GM21717 (cell line): ENCODE results near the gene CELF2.
A peak's percentile ranks its signal among the peaks of the same experiment; 100 is the strongest.
"Not testable (repeated sequence)": the region's sequence is repeated elsewhere in the genome, so short reads cannot be mapped to it uniquely, and the experiment has no call there.

Experiments
- ATAC-seq: cut with Tn5 transposase; IDR thresholded peaks from one replicate; pipeline ENCODE4 v1.9.1; 2021; ENCODE audit warnings: mild to moderate bottlenecking, moderate library complexity; ENCODE audit not compliant: unreplicated experiment

Gene CELF2

DNA sequence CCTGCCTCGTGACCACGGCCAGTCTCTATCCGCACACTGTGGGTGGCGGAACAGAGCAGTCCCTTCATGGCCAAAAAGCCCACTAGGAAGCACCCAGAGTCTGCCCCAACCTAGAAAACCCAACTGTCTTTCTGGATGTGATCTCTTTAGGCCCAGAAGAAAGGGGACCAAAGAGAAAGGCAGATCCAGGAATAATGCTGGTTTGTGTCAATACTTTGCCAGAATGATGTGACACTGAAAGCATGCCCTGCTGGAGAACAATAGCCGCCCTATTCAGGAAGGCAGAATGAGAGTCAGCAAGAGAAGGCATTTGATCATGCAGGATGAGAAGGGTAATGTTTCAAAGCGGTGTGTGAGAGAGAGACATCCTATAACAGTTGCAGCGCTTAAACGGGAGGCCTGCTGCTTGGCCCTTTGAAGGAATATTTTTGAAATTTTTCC is 319.1 kb downstream of the CELF2 start:
- ATAC-seq, result no peak

DNA sequence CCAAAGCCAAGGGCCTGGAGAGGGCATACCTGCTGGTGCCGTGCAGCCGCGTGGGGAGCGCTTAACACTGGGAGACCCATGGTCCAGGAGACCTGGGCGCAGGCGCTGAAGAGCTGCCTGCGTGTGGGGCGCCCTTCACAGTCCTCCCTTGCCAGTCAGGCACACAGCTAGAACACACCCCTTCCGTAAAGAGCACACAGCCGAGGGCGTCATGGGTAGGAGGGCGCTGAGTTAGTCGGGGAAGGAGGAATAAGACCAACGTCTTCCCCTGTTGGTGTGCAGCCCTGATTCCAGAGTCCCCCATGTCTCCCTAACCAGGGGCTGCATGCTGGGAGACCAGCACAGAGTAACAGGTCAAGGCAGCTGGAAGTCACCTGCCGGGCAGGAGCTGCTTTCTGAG is 319.8 kb downstream of the CELF2 start:
- no peak for ATAC-seq

DNA sequence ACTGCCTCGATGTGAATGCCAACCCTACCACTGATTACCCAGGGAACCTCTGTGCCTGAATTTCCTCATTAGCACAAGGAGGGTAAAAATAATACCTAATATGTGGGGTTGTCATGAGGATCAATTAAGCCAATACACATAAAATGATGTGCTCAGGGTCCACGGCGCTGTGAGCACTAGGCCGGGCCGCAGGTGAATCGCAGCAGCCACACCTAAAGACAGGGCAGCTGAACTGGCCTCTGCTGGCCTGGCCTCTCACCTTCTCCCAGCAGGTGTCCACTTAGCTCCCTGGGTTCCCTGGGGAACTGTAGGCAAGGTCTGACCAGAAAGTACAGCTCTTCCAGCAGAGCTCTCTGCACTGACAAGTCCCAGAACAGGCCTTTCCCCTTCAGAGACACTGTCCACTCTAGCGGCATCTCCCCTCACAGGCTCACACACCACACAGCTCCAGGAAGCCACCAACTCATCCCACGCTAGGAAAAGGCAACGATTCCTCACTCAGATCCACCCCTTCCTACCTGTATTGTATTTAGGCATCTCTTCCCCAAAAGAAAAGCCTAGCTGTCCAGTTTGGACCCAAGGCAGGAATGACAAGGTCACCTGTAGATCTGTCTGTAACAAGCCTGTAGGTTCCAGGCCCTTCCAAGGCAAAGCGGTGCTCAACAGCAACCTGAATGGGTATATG is 320.6 kb downstream of the CELF2 start:
- no peak for ATAC-seq

DNA sequence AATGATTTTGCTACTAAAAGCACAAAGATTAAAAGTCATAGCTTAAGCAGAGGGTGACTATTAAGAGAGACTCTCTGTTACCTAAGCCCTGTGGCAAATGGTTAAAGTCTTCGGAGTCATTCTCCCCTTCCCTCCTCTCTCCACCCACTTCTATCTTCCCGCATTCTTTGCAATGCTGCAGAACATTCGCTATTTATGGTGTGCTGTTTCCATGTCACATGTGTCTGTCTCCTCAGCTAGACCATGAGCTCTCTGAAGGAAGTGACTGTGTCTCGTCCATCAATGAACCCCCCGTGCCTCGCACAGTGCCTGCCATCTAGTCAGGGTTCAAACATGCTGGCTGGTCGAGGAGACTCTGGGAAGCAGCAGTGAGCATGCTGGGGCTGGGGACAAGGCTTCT is 321.3 kb downstream of the CELF2 start:
- ATAC-seq, result no peak

DNA sequence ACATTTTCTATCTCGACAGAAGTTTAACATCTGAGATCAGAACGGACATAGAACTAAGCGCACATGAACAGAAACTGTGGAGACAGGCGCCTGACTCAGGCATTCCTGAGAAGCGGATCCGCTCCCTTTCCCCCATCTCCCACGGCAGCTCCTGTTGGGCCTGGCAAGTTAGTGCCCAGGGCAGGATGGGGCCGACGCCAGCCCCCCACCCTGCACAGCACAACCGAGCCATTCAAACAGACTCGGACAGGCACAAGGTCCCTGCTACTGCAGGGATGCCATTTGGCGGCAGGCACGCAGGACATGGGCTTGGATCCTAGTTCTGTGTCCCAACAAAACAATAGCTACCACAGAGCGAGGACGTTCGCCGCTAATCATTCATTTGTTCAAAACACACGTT is 322.0 kb downstream of the CELF2 start:
- ATAC-seq, result no peak

DNA sequence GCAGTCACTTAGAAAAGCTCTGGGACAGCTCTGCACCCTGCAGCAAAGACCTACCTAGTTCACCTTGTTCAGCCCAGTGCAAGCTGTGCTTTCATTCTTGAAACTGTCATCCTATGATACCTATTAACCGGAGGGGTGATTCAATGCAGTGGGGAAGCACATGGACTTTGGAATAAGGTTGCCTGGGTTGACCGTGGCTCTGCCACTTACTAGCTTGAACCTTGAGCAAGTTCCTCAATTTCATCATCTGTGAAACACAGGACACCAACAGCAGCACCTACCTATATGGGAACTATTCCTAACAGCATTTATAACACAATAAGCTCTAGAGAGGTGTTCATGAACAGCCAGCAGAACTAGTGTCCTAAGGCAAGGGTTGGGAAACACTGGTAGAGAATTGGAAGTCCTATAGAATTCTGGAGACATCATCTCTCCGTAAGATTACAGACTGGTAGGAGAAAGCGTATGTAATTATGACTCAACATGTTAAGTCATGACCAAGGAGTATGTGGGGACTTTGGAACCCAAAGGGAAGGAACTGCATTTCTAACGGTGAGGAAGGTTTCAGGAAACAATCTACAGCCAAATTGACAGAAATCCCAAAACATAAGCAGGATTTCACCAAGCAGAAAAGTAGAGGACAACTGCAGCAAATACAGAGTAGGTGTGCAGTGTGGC is 323.8 kb downstream of the CELF2 start:
- no peak for ATAC-seq

DNA sequence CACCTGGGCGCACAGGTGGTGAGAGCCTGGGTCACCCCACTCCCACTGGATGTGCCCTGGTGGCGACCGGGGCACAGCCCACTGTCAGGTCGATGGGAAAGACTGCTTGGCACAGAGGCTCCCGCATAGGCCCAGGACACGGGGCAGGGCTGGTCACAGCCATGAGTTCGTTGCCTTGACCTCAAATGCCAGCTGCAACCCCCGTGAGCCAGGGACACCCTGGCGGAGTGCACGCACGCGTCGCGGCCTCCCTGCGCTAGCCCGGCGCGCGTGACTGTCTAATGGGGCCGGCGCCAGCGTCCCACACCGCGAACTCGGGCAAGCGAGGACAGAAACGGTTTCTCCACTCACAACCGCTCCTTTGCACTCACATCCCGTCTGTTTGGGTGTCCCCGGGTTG is 326.4 kb downstream of the CELF2 start:
- no peak for ATAC-seq

DNA sequence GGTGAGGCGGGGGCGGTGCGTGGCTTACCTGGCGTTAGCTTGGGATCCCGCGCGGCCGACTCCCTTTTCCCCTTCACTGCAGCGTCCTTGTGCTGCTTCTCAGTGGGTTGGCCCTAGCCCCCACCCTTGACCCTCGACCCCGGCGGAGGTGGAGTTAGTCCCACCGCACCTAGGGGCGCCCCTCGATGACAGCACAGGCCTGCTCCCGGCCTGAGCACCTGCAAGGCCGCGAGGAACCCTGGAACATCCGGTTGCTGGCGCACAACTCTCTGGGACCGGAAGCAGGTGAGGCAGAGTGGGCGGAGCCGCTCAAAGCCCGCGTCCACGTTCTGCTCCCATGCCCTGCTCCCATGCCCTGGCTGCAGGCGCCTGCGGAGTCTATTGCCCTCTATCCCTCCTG is 326.9 kb downstream of the CELF2 start:
- no peak for ATAC-seq

DNA sequence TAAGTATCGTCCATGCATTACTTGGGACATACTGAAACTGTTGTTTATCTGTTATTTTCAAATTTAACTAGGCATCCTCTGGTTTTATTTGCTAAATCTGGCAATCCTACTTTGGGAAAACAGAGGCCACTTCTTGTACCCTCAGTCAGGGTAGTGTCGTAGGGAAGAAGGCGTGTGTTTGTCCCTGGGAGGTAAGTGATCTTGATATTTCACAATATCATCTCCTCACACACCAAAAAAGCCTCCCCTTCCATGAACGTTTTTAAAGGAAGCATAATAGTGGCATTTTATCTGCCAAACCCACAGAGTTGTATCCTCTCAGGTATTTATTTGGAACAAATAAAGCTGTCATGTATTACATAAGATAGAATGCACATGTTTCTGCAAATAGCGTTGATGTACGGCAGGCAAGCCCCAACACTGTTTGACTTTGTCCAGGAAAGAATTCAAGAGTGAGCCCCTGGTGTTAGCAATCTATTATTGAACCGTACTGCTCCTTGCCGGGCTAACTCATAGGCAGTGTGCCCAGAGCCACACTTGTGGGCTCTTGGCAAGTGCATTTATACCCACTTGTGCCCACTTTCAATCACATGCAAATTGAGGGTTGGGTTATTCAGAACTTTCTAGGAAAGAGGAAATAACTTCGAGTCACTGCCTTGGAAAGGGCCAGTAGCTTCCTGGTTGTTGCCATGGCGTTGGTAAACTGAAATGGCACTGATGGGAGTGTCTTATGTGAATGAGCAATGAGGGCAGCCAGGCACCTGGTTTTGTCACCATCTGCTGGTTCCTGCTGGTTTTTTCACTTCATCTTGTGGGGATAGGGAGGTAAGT is 327.8 kb downstream of the CELF2 start:
- peak; percentile 67 for ATAC-seq

DNA sequence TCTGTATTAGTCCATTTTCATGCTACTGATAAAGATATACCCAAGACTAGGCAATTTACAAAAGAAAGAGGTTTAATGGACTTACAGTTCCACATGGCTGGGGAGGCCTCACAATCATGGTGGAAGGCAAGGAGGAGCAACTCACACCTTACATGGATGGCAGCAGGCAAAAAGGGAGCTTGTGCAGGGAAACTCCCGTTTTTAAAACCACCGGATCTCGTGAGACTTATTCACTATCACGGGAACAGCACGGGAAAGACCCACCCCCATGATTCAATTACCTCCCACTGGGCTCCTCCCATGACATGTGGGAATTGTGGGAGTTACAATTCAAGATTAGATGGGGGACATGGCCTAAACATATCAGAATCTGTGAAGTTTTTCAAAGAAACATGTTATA is 329.9 kb downstream of the CELF2 start:
- not testable (repeated sequence) for ATAC-seq

DNA sequence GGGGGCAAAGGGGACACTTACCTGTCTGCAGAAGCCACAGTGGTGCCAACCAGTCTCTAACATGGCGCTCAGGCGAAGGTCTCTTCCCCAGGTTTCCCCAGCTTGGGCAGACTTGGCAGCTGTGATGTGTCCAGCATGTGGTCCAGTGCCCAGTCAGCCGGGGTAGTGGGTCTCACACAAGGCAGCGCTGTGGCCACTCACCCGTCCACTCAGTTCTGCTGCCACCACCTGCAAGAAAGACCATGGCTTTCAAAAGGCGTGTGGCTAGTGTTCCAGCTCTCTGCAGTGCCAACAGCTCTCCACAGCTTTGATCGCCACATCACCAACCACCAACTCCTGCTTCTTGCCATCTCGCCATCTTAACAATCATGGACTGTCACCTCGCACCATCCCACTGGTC is 334.1 kb downstream of the CELF2 start:
- no peak for ATAC-seq

DNA sequence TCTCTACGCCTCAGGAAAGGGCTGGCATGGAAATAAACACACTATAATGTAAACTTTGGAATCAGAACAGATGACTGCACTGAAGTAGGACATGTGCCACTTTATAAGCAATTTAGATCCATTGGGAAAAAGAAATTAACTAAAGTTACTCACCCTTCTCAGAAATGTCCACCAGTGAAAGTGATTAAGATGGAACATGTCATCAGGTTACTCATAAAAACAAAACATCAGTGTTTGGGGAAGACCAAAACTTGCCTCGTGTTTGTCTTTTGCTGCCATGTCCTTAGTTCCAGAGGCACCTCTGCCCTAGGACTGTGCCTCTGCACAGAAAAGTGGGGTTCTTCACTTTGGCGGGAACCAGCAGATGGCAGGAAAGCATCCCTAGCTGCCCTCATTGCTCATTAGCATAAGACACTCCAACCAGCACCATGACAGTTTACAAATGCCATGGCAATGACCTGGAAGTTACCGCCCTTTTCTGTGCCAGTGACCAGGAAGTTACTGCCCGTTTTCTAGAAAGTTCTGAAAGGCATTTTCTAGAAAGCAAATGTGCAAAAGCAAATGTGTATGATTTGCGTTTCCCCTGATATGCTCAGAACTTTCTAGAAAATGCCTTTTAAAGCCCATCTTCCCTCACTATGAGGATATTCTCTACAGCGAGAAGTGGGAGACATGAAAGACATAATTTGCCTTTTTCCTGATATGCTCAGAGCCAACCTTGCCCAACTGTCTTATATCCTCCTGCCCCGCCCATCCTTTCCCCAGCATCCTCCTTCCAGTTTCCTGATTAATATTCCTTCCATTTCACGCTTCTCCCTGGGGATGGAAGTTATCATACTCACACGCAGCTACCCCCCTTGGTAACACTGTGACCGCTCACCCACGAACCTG is 335.6 kb downstream of the CELF2 start:
- no peak for ATAC-seq

DNA sequence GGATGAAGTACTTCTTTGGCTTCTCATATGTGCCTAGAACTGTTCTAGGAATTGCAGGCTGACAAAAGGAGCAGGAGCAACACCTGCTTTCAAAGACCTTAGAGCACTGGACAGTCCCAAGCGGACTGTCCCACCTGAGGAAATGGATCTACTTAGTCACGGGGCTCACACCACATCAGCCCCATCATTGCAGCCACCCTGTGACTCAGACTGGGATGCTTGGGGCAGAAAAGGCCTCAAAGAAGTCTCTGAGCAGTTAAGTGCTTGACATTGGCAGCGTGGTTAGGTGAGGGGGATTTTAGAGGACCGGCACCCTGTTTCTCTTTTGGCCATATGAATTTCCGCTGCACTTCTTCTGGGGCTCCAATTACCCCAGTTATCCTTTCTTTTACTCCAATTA is 337.2 kb downstream of the CELF2 start:
- no peak for ATAC-seq

DNA sequence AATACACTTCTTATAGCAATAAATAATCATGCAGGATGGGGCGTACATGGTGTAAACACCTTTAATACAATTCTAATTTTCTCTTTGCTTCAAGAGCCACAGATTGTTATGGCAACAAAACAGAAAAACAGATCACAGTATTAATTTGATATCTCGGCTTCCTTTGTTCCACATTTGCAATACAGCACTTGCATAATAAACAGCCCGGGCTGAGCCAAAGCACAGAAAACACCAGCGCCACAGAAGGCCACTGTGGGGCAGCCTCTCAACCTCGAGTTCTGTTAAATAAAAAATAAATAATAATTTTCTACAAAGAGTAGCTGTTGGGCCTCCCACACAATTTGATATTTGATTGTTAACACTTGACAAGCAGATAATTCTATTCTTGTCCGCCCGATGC is 337.9 kb downstream of the CELF2 start:
- ATAC-seq, result no peak

DNA sequence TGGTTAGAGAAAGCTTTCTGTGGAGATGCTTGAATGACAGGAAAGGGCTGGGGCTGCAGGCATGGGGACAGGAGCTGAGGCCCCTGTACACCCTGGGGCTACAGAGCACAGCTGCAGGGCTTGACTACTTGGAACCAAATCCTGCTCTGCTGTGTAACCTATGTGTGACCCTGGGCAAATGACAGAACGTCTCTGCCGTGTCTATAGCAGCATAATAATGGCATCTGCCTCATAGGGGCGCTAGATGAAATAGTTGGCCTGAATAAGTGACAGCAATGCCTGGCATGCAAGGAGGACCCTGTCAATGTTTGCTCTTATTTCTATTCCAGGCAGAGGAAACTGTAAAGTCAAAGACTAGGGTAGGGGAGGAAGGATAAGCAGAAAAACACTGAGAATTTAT is 339.8 kb downstream of the CELF2 start:
- ATAC-seq, result no peak

DNA sequence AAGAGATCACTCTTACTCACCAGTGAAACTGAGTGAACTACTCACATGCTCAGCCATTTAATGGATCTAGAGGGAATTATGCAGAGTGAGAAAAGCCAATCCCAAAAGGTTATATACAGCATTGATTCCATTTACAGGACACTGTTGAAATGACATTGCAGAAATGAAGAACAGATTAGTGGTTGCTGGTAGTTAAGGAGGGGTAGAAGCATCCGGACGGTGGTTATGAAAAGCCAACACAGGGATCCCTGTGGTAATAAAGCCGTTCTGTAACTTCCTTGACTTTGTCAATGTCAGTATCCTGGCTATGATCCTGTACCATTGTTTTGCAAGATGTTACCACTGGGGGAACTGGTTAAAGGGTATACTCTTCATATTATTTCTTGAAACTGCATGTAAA is 340.3 kb downstream of the CELF2 start:
- ATAC-seq, result no peak

DNA sequence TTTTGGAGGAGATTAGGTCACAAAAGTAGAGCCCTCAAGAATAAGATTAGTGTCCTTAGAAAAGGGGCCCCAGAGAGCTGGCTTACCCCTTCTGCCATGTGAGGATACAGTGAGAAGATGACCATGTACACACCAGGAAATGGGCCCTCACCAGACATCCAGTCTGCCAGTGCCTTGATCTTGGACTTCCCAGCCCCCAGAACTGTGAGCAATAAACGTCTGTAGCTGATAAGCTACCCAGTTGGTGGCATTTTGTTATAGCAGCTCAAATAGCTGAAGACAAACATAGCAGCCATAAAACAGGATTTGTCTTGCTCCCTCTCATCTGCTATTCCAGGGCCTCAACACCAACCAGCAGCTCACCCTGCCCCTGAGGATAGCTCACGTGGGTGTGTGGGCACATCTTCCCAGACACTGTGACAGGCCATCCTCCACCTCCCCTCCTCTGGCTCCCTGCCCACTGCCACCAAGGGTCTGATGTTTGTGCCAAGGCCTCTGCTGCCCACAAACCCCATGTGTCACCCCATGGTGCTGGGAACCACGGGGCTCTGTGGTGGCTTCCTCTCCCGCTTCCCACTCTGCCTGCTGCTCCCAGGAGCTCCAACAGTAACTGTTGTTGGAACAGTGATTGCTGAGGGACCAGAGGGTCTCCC is 341.4 kb downstream of the CELF2 start:
- ATAC-seq, result no peak

DNA sequence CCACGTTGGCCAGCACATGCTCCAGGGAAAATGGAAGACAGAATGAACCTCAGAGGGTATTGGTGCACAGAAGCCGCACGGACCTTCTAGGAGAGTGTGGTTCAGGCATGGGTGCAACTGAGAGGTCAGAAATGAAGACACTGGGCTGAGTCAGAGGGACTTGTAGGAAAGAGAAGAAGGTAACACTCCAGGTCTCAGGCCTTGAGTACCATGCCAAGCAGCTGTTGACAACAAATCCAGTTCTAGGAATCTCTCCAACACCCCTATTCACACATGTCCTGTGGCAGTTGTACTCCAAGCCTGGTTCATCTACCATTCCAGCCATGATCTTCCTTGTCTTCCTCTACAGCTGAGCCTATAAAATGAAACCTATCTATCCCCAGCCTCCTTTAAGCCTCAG is 342.2 kb downstream of the CELF2 start:
- no peak for ATAC-seq

DNA sequence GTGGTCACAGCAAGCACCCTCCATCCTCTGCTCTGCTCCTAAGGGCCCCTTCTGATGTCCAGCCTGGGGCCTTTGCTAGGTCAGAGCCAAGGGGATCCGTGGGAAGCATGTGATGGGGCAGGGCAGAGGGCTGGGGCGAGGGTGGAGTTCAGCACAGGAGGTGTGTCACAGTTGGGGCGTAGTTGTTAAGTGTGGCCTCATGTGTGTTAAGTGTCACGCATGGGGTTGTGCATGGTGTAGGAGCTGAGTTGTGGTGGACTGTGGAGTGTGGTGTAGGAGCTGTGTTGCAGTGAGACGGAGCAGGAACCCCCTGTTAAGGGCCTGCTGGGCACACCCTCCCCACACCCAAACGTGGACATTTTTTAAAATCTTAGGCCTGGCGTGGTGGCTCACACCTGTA is 345.8 kb downstream of the CELF2 start:
- no peak for ATAC-seq

DNA sequence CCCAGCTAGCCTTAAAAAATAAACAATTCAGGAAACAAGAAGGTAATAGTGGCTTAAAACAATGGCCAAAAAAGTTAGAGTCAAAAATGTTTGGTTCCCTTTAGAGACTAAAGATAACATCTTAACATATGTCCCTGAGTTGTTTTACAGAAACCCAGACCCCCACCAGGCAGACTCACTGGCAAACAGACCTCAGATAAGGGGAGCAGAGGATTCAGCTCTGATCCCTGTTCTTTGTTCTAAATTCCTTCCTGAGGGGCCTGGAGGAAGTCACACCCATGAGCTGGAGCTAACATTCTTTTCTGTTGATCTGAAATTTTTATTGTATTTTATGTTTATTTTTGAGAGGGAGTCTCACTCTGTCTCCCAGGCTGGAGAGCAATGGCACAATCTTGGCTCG is 346.6 kb downstream of the CELF2 start:
- ATAC-seq, result no peak
